HG03439 (cell line): Measurements from ENCODE around the gene HHLA2.

Experiments
- ATAC-seq: cut with Tn5 transposase; IDR thresholded peaks from one replicate; pipeline ENCODE4 v1.9.1; 2021; ENCODE audit warnings: mild to moderate bottlenecking, moderate library complexity; ENCODE audit not compliant: unreplicated experiment

Gene HHLA2

GRCh38 chr3:108389372-108389771 lies 93.0 kb downstream of the HHLA2 start:
- ATAC-seq: no peak

- no peak for ATAC-seq
Observed at GRCh38 chr3:108391917-108392593, 95.7 kb downstream of the HHLA2 start.

- no peak for ATAC-seq
Observed at GRCh38 chr3:108393128-108393900, 97.0 kb downstream of the HHLA2 start.

- ATAC-seq: no peak
Observed at GRCh38 chr3:108394016-108394415, 97.7 kb downstream of the HHLA2 start.

- no peak for ATAC-seq
Observed at GRCh38 chr3:108394563-108394962, 98.2 kb downstream of the HHLA2 start.

- no peak for ATAC-seq
Observed at GRCh38 chr3:108396336-108396735, 100.0 kb downstream of the HHLA2 start.

- ATAC-seq: no peak
Observed at GRCh38 chr3:108398510-108398909, 102.2 kb downstream of the HHLA2 start.

- ATAC-seq: no peak
Observed at GRCh38 chr3:108401836-108402235, 105.5 kb downstream of the HHLA2 start.

GRCh38 chr3:108403198-108403597 lies 106.8 kb downstream of the HHLA2 start:
- ATAC-seq: no peak

GRCh38 chr3:108403686-108404345 lies 107.5 kb downstream of the HHLA2 start:
- no peak for ATAC-seq

GRCh38 chr3:108404368-108404767 lies 108.0 kb downstream of the HHLA2 start:
- ATAC-seq: no peak

- no peak for ATAC-seq
Observed at GRCh38 chr3:108406063-108406660, 109.8 kb downstream of the HHLA2 start.

GRCh38 chr3:108406661-108407206 lies 110.4 kb downstream of the HHLA2 start:
- ATAC-seq: peak; percentile 83

GRCh38 chr3:108407886-108408285 lies 111.5 kb downstream of the HHLA2 start:
- ATAC-seq: no peak

GRCh38 chr3:108408883-108409799 lies 112.8 kb downstream of the HHLA2 start:
- no peak for ATAC-seq

- ATAC-seq: no peak
Observed at GRCh38 chr3:108409800-108410178, 113.4 kb downstream of the HHLA2 start.

GRCh38 chr3:108410531-108410984 lies 114.2 kb downstream of the HHLA2 start:
- no peak for ATAC-seq

- no peak for ATAC-seq
Observed at GRCh38 chr3:108412121-108412750, 115.9 kb downstream of the HHLA2 start.

GRCh38 chr3:108414007-108414406 lies 117.7 kb downstream of the HHLA2 start:
- no peak for ATAC-seq

- ATAC-seq: no peak
Observed at GRCh38 chr3:108415661-108416060, 119.3 kb downstream of the HHLA2 start.
